Ovary (tissue), 9 donors: Measurements from ENCODE around the gene PALLD. TPM values are rescaled to one million over a fixed set of nuclear protein-coding genes. Genes with fewer than 3 reads are reported as not detected.

Experiments
- DNase-seq, 5 donors: peaks; one replicate each; pipeline ENCODE4 v3.0.0-alpha.2; 2019 to 2020
- H3K27ac ChIP-seq, 2 donors: fragments of 200-600 bp; one replicate each; pipeline versions ENCODE4 v1.5.1 to v1.8.0; 2019 to 2022
- H3K27me3 ChIP-seq: fragments of 200-600 bp; one replicate; pipeline ENCODE4 v1.8.0; 2022
- H3K36me3 ChIP-seq: fragments of 200-600 bp; sonication (generic); one replicate; pipeline ENCODE4 v1.5.1; 2019
- H3K4me1 ChIP-seq: one replicate; pipeline ENCODE4 v1.8.1; 2013; ENCODE audit warnings: mild to moderate bottlenecking, moderate library complexity; ENCODE audit not compliant: insufficient read depth
- H3K4me3 ChIP-seq: fragments of 200-600 bp; sonication (generic); one replicate; pipeline ENCODE4 v1.5.1; 2017
- H3K9me3 ChIP-seq, 2 donors: fragments of 200-600 bp in 1 of 2; sonication (generic) in 1 of 2; one replicate each; pipeline versions ENCODE4 v1.5.1 to v1.8.1; 2013 to 2019; ENCODE audit warnings: mild to moderate bottlenecking in 1 of 2, moderate library complexity in 1 of 2
- CTCF ChIP-seq, 3 donors: fragments of 450-650 bp in 2 of 3; fragments of 200-600 bp in 1 of 3; IDR thresholded peaks; one replicate each; pipeline versions ENCODE4 v1.5.1 to v1.8.0; 2016 to 2022; ENCODE audit warnings: antibody characterized with exemption in 3 of 3, mild to moderate bottlenecking in 1 of 3
- EP300 ChIP-seq: sonication (generic); formaldehyde crosslinking; IDR thresholded peaks from one replicate; pipeline ENCODE4 v1.6.1; 2017; ENCODE audit warnings: antibody characterized with exemption
- POLR2A ChIP-seq: fragments of 450-650 bp; IDR thresholded peaks from one replicate; pipeline ENCODE4 v1.6.1; 2017; ENCODE audit warnings: antibody characterized with exemption, mild to moderate bottlenecking, moderate library complexity
- WGBS, 3 donors: extraction: QIAGEN DNeasy Blood & Tissue Kit in 1 of 3; methylation state at CpG; one replicate each; pipeline versions ENCODE4 v1.1.5 to v1.1.7; 2013 to 2017; 5-methylcytosine and 5-hydroxymethylcytosine counted together
- intact Hi-C, 4 donors: fragments of 100-400 bp; cut with DNase I; formaldehyde crosslinking; loops; one replicate each; pipeline versions ENCODE4 v1.11.0 to v1.15.1; 2022 to 2023
- polyA plus RNA-seq, 2 donors: library from polyadenylated mRNA; stranded (reverse); fragments of 200-250 nt in 1 of 2; fragments of 350-450 nt in 1 of 2; fragmentation: Illumina TruSeq in 1 of 2; extraction: RNeasy Lipid Tissue Mini Kit (QIAGEN cat#74804) in 1 of 2; gene quantifications; one replicate each; pipeline ENCODE4 v1.2.3, GENCODE V29; 2013 to 2014
- total RNA-seq, 7 donors: library from RNA; depleted of rRNA in 2 of 7; stranded (reverse); fragments of >200 nt in 2 of 7; fragmentation: NEBNext Ultra II Directional in 3 of 7; extraction: Animal tissue kit (Norgen Biotek cat#: 25700) in 3 of 7; gene quantifications; one replicate each; pipeline versions ENCODE4 v1.1.0 to v1.2.4, GENCODE V29; 2016 to 2023
- donor health status: DM: no; HTN: no; CAD: no; lungs with moderate emphysema.
- donor health status: DM: no; HTN: no; CAD: no.
- donor health status: Bipolar disorder and iron deficiency.
- donor health status: DM: yes; HTN: yes; CAD: no.
- donor health status: DM: no; HTN: no; CAD: no.
- donor health status: DM: yes; HTN: yes; CAD: no.

The PALLD gene
- total and polyA plus RNA-seq, 9 donors, result 96.8 to 605 (median 137) TPM

DNA sequence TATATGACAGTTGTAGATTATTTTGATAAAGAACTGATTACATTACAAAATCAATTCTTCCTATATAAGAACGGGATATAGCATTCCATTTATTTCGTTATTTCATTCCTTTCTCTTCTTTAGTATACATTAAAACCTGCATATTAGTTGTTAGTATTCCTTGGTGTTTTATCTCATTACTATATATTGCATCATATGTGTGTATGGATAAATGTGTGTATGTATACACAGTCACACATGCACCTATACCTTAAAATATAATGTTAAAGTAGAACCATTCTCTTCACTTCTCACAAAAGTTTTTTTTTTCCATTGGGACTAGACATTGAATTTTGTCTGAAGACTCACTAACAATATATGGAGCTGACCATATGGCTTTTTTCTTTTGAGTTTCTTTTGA lies 5.3 kb upstream of the PALLD start:
- Histone ChIP-seq H3K4me3 (no peak overlapping the region), H3K36me3 (no peaks in the 10 kb centered on the region), H3K27ac (no peak overlapping the region), H3K27me3 (no peaks in the 10 kb centered on the region), H3K4me1 (no peaks in the 10 kb centered on the region), H3K9me3 (no peaks in the 10 kb centered on the region)
- intact Hi-C loops, result no loop called here
- no peak for DNase-seq
- TF ChIP-seq EP300, result no peak
- no peak for TF ChIP-seq POLR2A
- no peak for TF ChIP-seq CTCF (IDR thresholded peaks at IDR 0.05)
- 91 to 94% (median 92%) methylated on average over 2 of the region's 2 CpGs for WGBS, 3 donors

DNA sequence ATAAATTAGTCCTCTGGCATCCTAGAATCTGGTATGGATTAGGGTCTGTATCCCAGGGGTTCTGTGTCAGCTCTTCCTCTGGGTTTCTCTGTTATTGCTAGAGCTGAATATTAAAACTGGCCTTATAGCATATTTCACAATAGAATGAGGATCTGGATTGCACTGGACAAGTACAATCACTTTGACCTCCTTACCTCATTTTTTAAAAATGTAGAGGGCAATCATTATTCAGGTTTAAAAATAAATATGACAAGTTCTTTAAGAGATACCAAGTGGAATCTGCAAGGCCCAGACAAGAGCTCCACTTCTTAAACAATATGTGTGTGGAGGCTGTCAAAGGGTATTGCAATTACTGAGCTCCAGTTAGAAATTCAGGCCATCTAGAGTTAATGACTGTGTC lies 1.4 kb downstream of the PALLD start:
- intact Hi-C loops, result no loop called here
- no peak for TF ChIP-seq POLR2A
- TF ChIP-seq EP300, result no peak
- TF ChIP-seq CTCF (IDR thresholded peaks at IDR 0.05), result no peak

DNA sequence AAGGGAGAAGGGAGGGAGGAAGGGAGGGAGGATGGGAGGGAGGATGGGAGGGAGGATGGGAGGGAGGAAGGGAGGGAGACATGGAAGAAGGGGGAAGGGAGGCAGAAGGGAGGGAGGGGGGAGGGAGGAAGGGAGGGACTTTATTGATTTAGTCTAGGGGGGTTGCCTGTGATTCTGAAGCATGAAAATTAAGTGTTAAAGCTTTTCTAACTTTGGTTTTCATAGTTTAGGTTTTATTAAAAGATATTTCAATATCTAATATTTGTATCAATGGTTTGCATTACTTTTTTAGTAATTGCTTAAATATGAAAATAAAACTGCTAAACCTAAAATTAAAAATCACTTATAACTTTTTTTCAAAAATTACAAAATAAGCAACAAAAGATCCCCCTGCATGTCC lies 2.4 kb downstream of the PALLD start:
- Histone ChIP-seq H3K36me3 (no peaks in the 10 kb centered on the region), H3K4me1 (no peaks in the 10 kb centered on the region), H3K9me3 (no peaks in the 10 kb centered on the region), H3K4me3 (no peak overlapping the region), H3K27me3 (no peaks in the 10 kb centered on the region), H3K27ac (no peak overlapping the region)
- intact Hi-C loops, result no loop called here
- DNase-seq, result no peak
- TF ChIP-seq CTCF (IDR thresholded peaks at IDR 0.05) (no peak), EP300 (no peak), POLR2A (no peak)

More for the DNA sequence above, 1.4 kb downstream of the PALLD start:
- H3K9me3 ChIP-seq, result no peaks in the 10 kb centered on the region
- DNase-seq, result no peak
- H3K4me3 ChIP-seq, result no peak overlapping the region
- no peaks in the 10 kb centered on the region for H3K4me1 ChIP-seq
- H3K27me3 ChIP-seq, result no peaks in the 10 kb centered on the region
- no peak overlapping the region for H3K27ac ChIP-seq
- no peaks in the 10 kb centered on the region for H3K36me3 ChIP-seq

DNA sequence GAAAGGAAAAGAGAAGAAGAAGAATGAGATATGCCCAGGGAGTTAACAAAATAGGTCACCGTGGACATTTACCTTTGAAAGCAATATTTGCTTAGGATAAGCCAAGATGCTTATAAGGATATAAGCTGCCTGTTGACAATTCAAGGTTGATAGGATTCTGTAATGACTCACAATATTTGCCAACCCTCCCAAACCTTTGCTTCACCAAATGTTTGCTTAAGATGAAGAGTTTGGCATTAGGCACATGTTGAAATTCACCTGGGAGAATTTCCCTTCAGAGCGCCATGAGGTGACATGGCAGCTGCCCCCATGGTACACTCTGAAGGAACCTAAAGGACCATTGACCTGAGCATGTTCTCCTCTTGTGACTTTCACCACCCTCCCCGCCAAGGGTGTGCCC lies 4.6 kb downstream of the PALLD start:
- no peaks in the 10 kb centered on the region for H3K4me1 ChIP-seq
- H3K36me3 ChIP-seq, result no peaks in the 10 kb centered on the region
- H3K27ac ChIP-seq, result no peak overlapping the region
- TF ChIP-seq EP300, result no peak
- TF ChIP-seq CTCF (IDR thresholded peaks at IDR 0.05), result no peak
- no peak for TF ChIP-seq POLR2A
- H3K9me3 ChIP-seq, result no peaks in the 10 kb centered on the region
- DNase-seq, result no peak
- H3K4me3 ChIP-seq, result no peak overlapping the region
- H3K27me3 ChIP-seq, result no peaks in the 10 kb centered on the region
- WGBS, 3 donors, result 84 to 94% (median 94%) methylated on average over 3 of the region's 3 CpGs
- intact Hi-C loops, result no loop called here

DNA sequence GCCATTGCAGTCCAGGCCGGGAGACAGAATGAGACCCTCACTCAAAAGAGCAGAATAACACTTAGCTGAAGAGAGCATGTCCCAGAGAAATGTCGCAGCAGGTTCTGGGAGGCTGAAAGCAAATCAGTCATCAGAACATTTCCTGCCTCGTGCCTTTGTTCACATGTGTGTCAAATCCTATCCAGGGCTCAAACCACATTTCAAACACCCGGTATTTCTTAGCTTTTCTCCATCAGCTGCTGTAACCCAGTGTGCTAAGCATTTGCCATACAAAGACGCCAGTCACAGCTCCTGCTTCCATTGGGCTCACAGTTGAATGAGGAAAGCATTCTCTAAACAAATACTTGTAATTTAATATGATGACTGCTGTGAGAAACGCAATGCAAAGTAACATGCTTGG lies 6.0 kb downstream of the PALLD start:
- Histone ChIP-seq H3K4me3 (no peak overlapping the region), H3K27ac (no peak overlapping the region), H3K9me3 (no peaks in the 10 kb centered on the region), H3K27me3 (no peaks in the 10 kb centered on the region), H3K36me3 (no peaks in the 10 kb centered on the region), H3K4me1 (no peaks in the 10 kb centered on the region)
- intact Hi-C loops, result no loop called here
- TF ChIP-seq EP300 (no peak), POLR2A (no peak), CTCF (IDR thresholded peaks at IDR 0.05) (no peak)
- no peak for DNase-seq
- 76% methylated on average over 6 of the region's 6 CpGs for WGBS, 3 donors
